Sigmoid colon (tissue), 4 donors: Measurements from ENCODE around the gene HOXB8.

Experiments used
- CTCF ChIP-seq, 4 experiments: fragments of 450-650 bp in 3 of 4; fragments of 200-600 bp in 1 of 4; IDR thresholded peaks; one replicate each; pipeline ENCODE4 v1.5.1; 2016 to 2019; ENCODE audit warnings: antibody characterized with exemption in 4 of 4, mild to moderate bottlenecking in 3 of 4, moderate library complexity in 2 of 4
- EP300 ChIP-seq, 4 donors: sonication (generic); formaldehyde crosslinking; IDR thresholded peaks; one replicate each; pipeline ENCODE4 v1.6.1; 2017; ENCODE audit warnings: antibody characterized with exemption in 4 of 4
- POLR2A ChIP-seq, 2 donors: fragments of 450-650 bp; IDR thresholded peaks; one replicate each; pipeline ENCODE4 v1.6.1; 2016; ENCODE audit warnings: antibody characterized with exemption in 2 of 2, mild to moderate bottlenecking in 2 of 2, moderate library complexity in 2 of 2
- POLR2AphosphoS5 ChIP-seq, 4 donors: sonication (generic); formaldehyde crosslinking; IDR thresholded peaks; one replicate each; pipeline ENCODE4 v1.6.1; 2017; ENCODE audit warnings: antibody characterized with exemption in 4 of 4

- no peak for TF ChIP-seq CTCF (IDR thresholded peaks at IDR 0.05)
- TF ChIP-seq POLR2A (IDR thresholded peaks at IDR 0.05) = no peak
- peak in 2 of 4 donors; percentile 15 to 39 for TF ChIP-seq POLR2AphosphoS5 (IDR thresholded peaks at IDR 0.05)
- no peak for TF ChIP-seq EP300 (IDR thresholded peaks at IDR 0.05)
These were observed 27.6 kb downstream of the HOXB8 start for GRCh38 chr17:48587276-48588073.
